Lung (tissue), 12 donors: ENCODE measurements around the gene ALDH1B1. TPM values are rescaled to one million over a fixed set of nuclear protein-coding genes. Genes with fewer than 3 reads are reported as not detected.

Source experiments
- ATAC-seq: fragments of 200-7000 bp; cut with Tn5 transposase; one replicate; pipeline ENCODE4 v1.9.1; 2020; ENCODE audit warnings: moderate number of reproducible peaks; ENCODE audit not compliant: insufficient read depth, low FRiP score
- DNase-seq, 3 donors: peaks; one replicate each; pipeline ENCODE4 v3.0.0-alpha.2; 2013 to 2017
- H3K27ac ChIP-seq, 2 donors: one replicate each; pipeline ENCODE4 v1.5.1; 2013; ENCODE audit warnings: mild to moderate bottlenecking in 2 of 2, moderate library complexity in 2 of 2, control low read depth in 1 of 2, inconsistent platforms in 1 of 2, low read depth in 1 of 2, low read length in 1 of 2
- H3K27me3 ChIP-seq, 3 donors: one replicate each; pipeline ENCODE4 v1.5.1; 2013; ENCODE audit warnings: low read length in 2 of 3; ENCODE audit not compliant: control insufficient read depth in 3 of 3, insufficient read depth in 3 of 3
- H3K36me3 ChIP-seq, 4 donors: one replicate each; pipeline ENCODE4 v1.5.1; 2013; ENCODE audit warnings: low read length in 4 of 4, mild to moderate bottlenecking in 1 of 4, moderate library complexity in 1 of 4; ENCODE audit not compliant: control insufficient read depth in 4 of 4, insufficient read depth in 4 of 4
- H3K4me1 ChIP-seq, 5 donors: one replicate each; pipeline ENCODE4 v1.5.1; 2013; ENCODE audit warnings: low read length in 5 of 5, mild to moderate bottlenecking in 2 of 5, moderate library complexity in 1 of 5; ENCODE audit not compliant: control insufficient read depth in 5 of 5, insufficient read depth in 5 of 5
- H3K4me3 ChIP-seq: one replicate; pipeline ENCODE4 v1.5.1; 2013; ENCODE audit warnings: mild to moderate bottlenecking, control low read depth, moderate library complexity
- H3K9ac ChIP-seq, 2 donors: one replicate each; pipeline ENCODE4 v1.5.1; 2013; ENCODE audit warnings: low read length in 2 of 2, control low read depth in 1 of 2; ENCODE audit not compliant: insufficient read depth in 1 of 2
- H3K9me3 ChIP-seq, 4 donors: one replicate each; pipeline ENCODE4 v1.5.1; 2013; ENCODE audit warnings: low read length in 3 of 4, mild to moderate bottlenecking in 1 of 4, moderate library complexity in 1 of 4; ENCODE audit not compliant: control insufficient read depth in 4 of 4, insufficient read depth in 3 of 4
- WGBS, 2 donors: extraction: QIAGEN DNeasy Blood & Tissue Kit; methylation state at CpG; one replicate each; pipeline ENCODE4 v1.1.7; 2013; 5-methylcytosine and 5-hydroxymethylcytosine counted together
- polyA plus RNA-seq, 2 donors: library from polyadenylated mRNA; stranded (reverse); fragments of 200-250 nt; gene quantifications; one replicate each; pipeline ENCODE4 v1.2.1, GENCODE V29; 2013
- total RNA-seq, 2 donors: library from RNA; depleted of rRNA in 1 of 2; stranded (reverse); fragments of >200 nt in 1 of 2; gene quantifications; one replicate each; pipeline ENCODE4 v1.2.1, GENCODE V29; 2014 to 2021
- TF ChIP-seq, protein P1 (sequence below): IDR thresholded peaks from 2 replicates; pipeline ENCODE4 v1.5.1; 2012; ENCODE audit warnings: mild to moderate bottlenecking; ENCODE audit errors: control extremely low read depth, extremely low read depth
- donor health status: control.
- donor health status: control.
- donor health status: Bipolar disorder and iron deficiency.
- donor health status: healthy.
- donor health status: DM: yes; HTN: yes; CAD: no.

The ALDH1B1 gene
- total and polyA plus RNA-seq, 4 donors: 6.4 to 21.1 (median 12.0) TPM

DNA sequence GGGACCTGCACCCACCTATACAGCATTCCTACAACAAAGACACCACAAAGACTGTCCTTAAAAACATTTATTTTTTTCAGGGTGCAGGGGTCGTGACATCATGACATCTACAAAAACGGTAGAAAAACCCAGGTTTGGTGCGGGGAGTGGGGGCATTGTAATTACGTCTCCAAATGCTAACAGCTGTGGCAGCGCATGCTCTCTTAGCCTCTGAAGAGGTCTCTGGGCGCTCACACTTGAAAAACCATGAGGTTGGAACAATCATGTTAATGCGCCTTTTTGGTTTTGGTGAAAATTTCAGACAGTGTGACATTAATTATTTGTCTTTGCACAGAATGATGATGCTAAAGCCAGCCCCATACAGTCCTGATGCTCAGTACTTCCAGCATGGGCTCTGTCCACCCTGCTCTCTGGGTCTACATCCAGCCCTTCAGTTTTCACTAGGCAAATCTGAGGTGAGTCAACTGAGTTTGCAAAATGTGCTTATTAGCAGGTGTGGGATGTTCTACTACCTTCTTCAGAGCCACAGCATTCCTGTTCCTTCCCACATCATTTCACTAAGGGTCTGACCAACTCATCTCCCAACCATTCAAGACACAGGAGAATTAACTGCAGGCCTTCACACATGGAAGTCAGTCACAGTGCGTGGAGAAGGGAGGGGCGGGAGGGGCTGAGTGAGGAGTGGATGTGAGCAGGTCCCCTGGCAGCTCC is 14.1 kb downstream of the ALDH1B1 start:
- H3K9me3 ChIP-seq: no peaks in the 10 kb centered on the region
- no peak for ATAC-seq
- H3K27me3 ChIP-seq: peaks cover 0 to 7% (median 0%) of the 10 kb centered on the region in 3 donors
- no peaks in the 10 kb centered on the region for H3K36me3 ChIP-seq
- TF ChIP-seq, protein P1, sequence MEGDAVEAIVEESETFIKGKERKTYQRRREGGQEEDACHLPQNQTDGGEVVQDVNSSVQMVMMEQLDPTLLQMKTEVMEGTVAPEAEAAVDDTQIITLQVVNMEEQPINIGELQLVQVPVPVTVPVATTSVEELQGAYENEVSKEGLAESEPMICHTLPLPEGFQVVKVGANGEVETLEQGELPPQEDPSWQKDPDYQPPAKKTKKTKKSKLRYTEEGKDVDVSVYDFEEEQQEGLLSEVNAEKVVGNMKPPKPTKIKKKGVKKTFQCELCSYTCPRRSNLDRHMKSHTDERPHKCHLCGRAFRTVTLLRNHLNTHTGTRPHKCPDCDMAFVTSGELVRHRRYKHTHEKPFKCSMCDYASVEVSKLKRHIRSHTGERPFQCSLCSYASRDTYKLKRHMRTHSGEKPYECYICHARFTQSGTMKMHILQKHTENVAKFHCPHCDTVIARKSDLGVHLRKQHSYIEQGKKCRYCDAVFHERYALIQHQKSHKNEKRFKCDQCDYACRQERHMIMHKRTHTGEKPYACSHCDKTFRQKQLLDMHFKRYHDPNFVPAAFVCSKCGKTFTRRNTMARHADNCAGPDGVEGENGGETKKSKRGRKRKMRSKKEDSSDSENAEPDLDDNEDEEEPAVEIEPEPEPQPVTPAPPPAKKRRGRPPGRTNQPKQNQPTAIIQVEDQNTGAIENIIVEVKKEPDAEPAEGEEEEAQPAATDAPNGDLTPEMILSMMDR: no peak
- DNase-seq: no peak
- no peak overlapping the region for H3K9ac ChIP-seq
- 86 to 89% methylated on average over 9 of the region's 9 CpGs for WGBS, 2 donors
- no peaks in the 10 kb centered on the region for H3K4me1 ChIP-seq
- no peak overlapping the region for H3K4me3 ChIP-seq
- no peak overlapping the region for H3K27ac ChIP-seq

DNA sequence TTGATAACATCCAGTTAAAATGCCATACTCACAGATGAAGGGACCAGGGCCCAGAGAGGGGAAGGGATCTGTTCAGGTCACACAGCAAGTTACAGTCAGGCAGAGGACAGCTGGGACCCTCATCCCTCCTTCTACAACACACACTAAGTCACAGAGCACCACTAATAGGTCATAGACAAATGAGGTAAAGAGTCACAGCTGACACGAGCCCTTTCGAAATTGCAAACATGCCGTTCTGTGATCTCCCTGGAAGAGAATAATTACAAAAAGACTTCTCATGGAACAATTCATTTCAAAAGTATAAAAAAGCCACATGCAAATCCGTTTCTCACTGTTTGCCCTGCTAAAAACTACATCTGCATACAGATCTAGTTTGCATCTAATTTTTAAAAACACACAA is 16.2 kb downstream of the ALDH1B1 start:
- no peak overlapping the region for H3K27ac ChIP-seq
- ATAC-seq (no peak), DNase-seq (no peak)
- 54 to 55% methylated on average over 4 of the region's 4 CpGs for WGBS, 2 donors
- TF ChIP-seq, protein P1: no peak
- peaks cover 0 to 14% (median 8%) of the 10 kb centered on the region in 3 donors for H3K27me3 ChIP-seq
- H3K36me3 ChIP-seq: no peaks in the 10 kb centered on the region
- H3K4me3 ChIP-seq: no peak overlapping the region
- no peaks in the 10 kb centered on the region for H3K4me1 ChIP-seq
- no peak overlapping the region for H3K9ac ChIP-seq
- H3K9me3 ChIP-seq: no peaks in the 10 kb centered on the region

DNA sequence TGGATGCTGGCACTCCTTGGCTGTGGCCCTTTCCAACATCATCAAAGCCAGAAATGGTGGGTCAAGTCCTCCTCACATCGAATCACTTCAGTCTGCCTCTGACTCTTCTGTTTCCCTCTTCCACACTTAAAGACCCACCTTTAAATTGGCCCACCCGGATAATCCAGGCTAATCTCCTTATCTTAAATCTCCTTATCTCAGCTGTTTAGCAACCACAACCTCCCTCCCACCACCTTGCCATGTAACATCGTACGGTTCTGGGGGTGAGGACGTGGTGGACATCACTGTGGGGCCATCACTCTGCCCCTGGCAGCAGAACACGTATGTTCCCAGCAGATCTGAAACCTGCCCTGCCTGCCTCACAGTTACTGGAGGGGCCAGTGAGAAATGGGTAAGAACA is 20.2 kb downstream of the ALDH1B1 start:
- Histone ChIP-seq H3K27ac (no peak overlapping the region), H3K27me3 (peaks cover 0 to 20% (median 13%) of the 10 kb centered on the region in 3 donors), H3K4me1 (peaks cover 0 to 8% (median 0%) of the 10 kb centered on the region in 5 donors), H3K36me3 (no peaks in the 10 kb centered on the region), H3K9ac (no peak overlapping the region), H3K4me3 (no peak overlapping the region), H3K9me3 (no peaks in the 10 kb centered on the region)
- 71 to 77% methylated on average over 6 of the region's 6 CpGs for WGBS, 2 donors
- TF ChIP-seq, protein P1: no peak
- ATAC-seq (no peak), DNase-seq (no peak)
